Amniotic stem cell (primary cell): ENCODE results near the gene TMEM47.

Experiments
- DNase-seq: peaks from one replicate; lab custom pipeline; 2025; lab: John Stamatoyannopoulos, UW

The TMEM47 gene

GRCh38 chrX:34585561-34585960 lies 71.5 kb downstream of the TMEM47 start:
- DNase-seq = no peak

- no peak for DNase-seq
Measured at GRCh38 chrX:34584781-34585180, 72.3 kb downstream of the TMEM47 start.

GRCh38 chrX:34580069-34580468 lies 77.0 kb downstream of the TMEM47 start:
- DNase-seq = no peak

- no peak for DNase-seq
Measured at GRCh38 chrX:34578237-34578636, 78.8 kb downstream of the TMEM47 start.
